ENCODE results near the gene DNAJC12. TPM values are rescaled to one million over a fixed set of nuclear protein-coding genes. Genes with fewer than 3 reads are reported as not detected.
"Not testable (repeated sequence)": the region's sequence is repeated elsewhere in the genome, so short reads cannot be mapped to it uniquely, and the experiment has no call there.

DNAJC12 gene
- polyA plus RNA-seq, 3 donors, result 10.1 to 11.8 (median 10.2) TPM

DNA sequence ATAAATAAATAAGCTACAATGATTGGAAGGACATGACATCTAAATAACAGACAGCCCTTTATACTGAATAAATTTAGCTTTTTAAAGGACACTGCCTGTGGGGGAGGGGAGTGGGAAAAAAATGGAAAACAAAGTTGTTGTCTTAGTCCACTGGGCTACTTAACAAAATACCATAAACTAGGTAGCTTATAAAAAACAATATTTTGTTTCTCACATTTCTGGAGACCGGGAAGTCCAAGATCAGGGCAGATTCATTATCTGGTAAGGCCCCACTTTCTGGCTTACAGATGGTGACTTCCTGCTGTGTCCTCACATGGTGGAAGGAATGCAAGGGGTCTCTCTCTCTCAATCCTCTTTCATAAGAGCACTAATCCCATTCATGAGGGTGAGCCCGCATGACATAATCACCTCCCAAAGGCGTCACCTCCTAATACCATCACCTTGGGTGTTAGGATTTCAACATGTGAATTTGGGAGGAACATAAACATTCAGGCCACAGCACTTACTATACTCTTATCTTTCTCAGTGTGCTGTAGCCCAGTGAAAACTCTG is 43.0 kb downstream of the DNAJC12 start:
- DNase-seq, result no peak

DNA sequence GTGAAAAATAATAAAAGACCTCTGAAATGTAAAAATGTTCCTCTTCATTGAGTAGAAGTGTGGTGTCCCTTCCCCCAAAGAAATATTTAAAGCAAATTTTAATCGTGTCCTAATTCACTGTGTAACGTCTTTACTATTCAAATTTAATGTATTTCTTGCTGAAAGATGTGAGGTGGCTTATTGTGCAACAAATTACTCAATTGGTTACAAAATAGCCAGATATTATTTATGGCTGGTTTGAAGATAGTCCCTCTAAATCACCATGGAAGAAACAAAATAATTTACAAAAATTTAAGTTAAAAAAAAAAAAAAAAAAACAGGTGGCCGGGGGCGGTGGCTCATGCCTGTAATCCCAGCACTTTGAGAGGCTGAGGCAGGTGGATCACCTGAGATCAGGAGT is 43.7 kb downstream of the DNAJC12 start:
- no peak for DNase-seq

GRCh38 chr10:67793313-67793712 is 44.7 kb downstream of the DNAJC12 start:
- peak; percentile 85 for DNase-seq

DNA sequence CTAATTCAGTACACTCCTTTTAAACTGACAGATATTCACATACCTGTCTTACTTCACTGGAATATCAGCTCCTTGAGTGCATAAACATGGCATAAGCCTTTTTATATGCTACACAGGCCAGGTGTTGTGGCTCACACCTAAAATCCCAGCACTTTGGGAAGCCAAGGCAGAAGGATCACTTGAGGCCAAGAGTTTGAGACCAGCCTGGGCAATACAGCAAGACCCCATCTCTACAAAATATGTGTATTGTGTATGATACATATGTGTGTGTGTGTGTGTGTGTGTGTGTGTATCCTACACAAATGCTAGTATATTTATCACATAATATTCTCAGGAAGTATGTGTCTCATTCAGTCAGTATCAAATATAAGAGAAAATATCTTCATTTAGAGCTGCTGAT is 45.3 kb downstream of the DNAJC12 start:
- DNase-seq, result no peak

GRCh38 chr10:67790534-67791408 is 47.2 kb downstream of the DNAJC12 start:
- DNase-seq, result peak; percentile 24

DNA sequence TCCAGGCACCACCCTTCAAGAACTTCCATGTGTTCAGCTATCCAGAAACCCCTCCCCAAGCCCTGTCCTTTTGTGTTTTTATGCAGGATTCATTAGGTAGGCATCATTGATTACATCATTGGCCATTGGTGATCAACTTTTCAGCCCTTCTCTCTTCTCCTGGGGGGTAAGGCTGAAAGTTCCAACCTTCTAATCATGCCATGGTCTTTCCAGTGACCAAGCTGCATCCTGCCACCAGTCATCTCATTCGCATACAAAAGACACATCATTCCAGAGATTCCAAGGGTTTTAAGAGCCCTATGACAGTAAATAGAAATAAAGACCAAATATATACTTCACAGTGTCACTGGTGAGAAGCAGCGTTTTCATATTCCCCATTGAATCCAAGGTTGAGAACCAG is 48.2 kb downstream of the DNAJC12 start:
- DNase-seq, result no peak

DNA sequence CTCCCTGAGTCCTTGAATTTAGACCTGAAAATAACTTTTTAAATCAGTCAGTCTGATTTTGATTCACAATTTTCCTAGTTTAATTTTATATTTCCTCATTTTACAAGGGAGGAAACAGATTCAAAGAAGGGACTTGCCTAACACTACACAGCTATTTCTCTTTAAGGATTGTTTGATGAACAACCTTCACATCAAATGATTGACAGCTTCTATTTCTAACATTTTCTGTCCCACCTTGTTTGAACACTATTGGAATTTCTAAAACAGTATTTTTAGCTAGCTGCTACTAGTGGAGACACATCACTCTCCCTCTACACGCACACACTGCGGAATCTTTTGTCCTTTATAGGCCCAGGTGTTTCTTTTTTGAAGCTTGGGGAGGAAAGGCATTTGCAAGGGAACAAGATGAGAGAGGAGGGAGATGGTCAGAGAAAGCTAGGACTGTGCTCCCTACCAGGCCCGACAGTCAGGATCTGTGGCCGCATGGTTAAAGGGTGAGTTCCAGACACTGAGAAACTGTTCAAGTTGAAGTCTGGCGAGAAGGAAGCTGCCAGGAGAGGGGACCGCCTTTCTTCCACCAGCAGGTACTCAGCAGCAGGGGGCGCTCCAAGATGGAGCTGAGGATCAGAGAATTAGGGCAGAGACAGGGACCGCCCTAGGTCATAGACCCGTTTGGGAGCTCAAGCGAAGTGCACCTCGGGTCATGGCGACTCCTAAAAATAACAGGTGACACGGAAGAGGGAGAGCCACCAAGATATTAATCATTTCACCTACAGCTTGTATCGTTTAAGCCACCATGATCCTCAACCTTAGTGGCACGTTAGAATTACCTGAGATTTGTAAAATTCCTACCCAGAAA is 49.7 kb downstream of the DNAJC12 start:
- DNase-seq, result no peak

DNA sequence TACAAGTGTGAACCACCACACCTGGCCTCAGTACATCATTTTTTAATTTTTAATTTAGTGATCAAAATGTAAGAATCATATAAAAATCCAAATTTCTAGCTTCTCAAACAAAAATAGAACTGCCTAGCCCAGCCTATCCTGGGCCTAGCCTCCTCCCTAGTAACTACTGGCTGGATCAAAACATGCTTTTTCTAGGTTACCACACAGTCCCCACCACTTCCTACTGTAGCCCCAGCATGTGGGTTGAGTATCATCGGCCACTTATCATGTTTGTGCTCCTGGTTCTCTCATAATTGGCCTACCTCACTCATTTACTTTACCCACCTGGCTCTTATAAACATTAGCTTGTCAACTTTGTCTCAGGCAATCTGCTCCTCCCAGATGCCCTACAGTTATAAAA is 52.9 kb downstream of the DNAJC12 start:
- no peak for DNase-seq

DNA sequence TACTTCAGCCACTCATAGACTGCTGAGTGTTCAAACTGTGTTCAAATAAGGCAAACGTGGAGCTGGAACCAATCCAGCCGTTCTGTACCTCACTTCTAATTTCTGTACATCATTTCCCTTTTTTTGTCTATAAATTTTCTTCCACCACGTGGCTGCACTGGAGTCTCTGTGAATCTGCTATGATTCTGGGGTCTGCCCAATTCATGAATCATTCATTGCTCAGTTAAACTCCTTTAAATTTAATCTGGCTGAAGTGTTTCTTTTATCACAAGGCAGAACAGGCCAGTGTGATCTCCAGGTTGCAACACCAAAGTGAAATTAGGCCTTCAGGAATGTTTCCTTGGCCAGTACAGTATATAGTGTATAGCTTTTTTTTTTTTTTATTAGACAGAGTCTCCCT is 53.5 kb downstream of the DNAJC12 start:
- no peak for DNase-seq

- no peak for DNase-seq
These were observed 54.2 kb downstream of the DNAJC12 start for GRCh38 chr10:67783606-67784294.

DNA sequence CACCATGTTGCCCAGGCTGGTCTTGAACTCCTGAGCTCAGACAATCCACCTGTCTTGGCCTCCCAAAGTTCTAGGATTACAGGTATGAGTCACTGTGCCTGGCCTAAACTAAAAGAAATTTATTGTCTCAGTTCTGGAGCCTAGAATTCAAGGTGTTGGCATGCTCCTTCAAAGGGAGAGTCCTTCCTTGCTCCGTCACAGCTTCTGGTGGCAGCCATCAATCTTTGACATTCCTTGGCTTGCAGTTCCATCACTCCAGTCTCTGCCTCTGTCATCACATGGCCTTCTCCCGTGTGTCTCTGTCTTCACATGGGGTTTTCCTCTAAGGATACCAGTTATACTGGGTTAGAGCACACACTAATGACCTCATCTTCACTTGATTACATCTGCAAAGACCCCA is 55.5 kb downstream of the DNAJC12 start:
- no peak for DNase-seq

DNA sequence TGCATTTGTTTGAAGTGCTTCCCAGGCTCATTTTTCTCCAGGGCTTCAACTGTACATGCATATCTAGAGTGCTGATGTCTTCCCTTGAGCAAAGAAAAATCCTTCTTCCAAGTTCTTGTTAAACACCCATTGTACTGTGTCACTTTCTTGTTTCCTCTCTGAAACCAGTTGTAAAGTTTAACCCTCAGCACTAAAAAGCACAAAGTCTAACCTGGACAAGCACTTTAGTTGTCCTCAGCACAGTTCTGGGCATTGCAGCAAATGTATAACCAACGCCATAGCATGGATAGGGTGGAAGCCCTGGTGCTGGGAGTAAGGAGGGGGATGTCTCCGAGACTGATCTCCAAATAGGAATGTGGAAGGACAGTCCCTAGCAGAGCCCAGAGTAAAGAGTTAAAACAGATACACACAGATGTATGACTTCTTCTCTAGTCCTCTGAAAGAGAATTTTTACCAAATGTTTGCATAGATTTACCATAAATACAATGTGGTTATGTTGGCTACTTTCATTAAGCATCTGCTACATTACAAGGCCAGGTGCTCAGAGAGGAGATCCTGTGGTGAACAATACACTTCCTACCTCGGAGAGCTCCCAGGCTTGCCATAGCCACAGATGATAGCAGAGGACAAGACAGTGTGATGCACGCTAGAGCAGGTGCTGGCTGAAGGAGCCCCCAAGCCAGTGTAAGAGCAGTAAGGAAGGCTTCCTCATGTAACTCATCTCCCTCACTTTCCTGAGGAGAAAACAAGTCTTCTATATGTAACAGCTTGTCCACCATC is 57.0 kb downstream of the DNAJC12 start:
- no peak for DNase-seq

- not testable (repeated sequence) for DNase-seq
These were observed 57.8 kb downstream of the DNAJC12 start for GRCh38 chr10:67780204-67780621.

GRCh38 chr10:67779465-67780203 is 58.4 kb downstream of the DNAJC12 start:
- DNase-seq, result peak; percentile 74

DNA sequence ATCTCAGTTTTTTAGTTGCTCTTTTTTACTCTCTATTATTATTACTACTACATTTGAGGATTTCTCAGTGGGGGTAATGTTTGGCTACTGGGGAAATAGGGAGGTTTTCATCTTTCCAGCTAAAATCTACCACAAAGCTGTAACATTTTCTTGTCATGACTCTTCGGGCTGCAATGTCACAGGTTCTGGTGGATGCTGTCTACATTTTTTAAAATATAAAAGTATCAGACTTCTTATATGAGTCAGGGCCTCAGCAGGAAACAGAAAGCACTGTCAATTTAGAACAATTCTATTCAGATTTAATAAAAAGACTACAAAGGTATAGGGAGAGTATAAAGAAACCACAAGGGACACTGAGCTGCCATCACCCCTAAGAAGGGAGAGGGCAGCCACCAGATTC is 61.6 kb downstream of the DNAJC12 start:
- no peak for DNase-seq

- no peak for DNase-seq
These were observed 62.7 kb downstream of the DNAJC12 start for GRCh38 chr10:67775279-67775678.

DNA sequence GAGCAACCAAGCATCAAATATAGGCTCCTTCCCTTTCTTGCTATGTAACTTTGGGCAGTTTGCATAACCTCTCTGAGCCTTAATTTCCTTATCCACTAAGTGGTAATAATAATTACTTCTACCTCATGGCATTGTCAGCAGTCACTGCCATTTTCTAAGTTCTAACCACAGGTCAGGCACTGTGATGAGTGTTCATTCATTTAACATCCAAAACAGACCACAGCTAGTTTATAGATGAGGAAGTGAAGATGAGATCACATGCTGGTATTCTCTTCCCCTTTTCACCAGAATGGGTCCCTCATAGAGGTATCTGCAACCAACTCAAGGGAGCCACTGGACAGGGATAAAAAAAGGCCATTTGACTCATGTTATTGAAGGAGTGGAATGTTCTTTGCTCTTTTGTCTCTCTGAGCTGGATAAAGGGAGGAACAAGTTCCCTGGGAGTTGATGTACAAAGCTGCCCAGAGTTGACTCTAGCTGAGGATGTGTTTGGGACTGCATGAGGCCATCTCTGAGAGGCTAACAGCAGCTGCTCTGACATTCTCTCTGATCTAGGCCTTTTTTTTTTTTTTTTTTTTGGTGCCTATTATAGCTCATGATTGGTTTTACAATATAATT is 65.0 kb downstream of the DNAJC12 start:
- no peak for DNase-seq

DNA sequence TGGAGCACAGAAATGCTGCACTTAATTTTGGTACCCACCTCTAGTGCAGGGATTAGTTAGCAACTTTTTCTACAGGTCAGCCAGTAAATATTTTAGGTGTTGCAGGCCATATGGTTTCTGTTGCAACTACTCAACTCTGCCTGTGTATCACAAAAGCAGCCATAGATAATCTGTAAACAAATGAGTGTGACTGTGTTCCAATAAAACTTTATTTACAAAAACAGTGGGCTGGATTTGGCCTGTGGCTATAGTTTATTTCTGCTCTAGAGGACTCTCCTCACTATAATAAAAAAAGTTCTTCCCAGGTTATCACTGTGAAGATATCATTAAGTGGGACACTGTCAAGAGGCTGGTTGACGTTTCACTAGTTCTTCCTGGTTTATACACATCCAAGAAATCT is 65.8 kb downstream of the DNAJC12 start:
- DNase-seq, result no peak

- no peak for DNase-seq
These were observed 66.8 kb downstream of the DNAJC12 start for GRCh38 chr10:67771200-67771599.

GRCh38 chr10:67770537-67770936 is 67.5 kb downstream of the DNAJC12 start:
- DNase-seq, result no peak
